Measurements from ENCODE around the gene ECHS1. TPM values are rescaled to one million over a fixed set of nuclear protein-coding genes. Genes with fewer than 3 reads are reported as not detected.
A peak's percentile ranks its signal among the peaks of the same experiment; 100 is the strongest.

The ECHS1 gene
- total RNA-seq, 1 experiment from 2014 or later: 58.0 TPM

- H3K27me3 ChIP-seq (ENCODE audit: insufficient read depth, low read length): no peaks in the 10 kb centered on the region
- POLR2A ChIA-PET: interaction anchor here (0.6 kb wide), 1 partner anchor 12 kb away, joined by 3 read pairs; no protein-coding TSS in a partner anchor
- no peaks in the 10 kb centered on the region for H4K20me1 ChIP-seq (ENCODE audit: insufficient read depth)
- CTCF ChIA-PET: interaction anchor here (1.2 kb wide), 1 partner anchor 28 kb away, joined by 3 read pairs; no protein-coding TSS in a partner anchor
- peak within 1 kb of the TSS; percentile 77 for H3K4me2 ChIP-seq (ENCODE audit: low read length)
- TF ChIP-seq EGR1 (IDR thresholded peaks at IDR 0.05; ENCODE audit: low read depth): peak; percentile 78
- TF ChIP-seq ZFX (IDR thresholded peaks at IDR 0.05): peak; percentile 55
- TF ChIP-seq YY1 (IDR thresholded peaks at IDR 0.05; ENCODE audit: extremely low read depth, insufficient replicate concordance, low read depth, low read length): peak; percentile 7
- TF ChIP-seq POLR2AphosphoS5 (IDR thresholded peaks at IDR 0.05; ENCODE audit: low read depth, low read length): peak; percentile 68; the same call in 1 of the 2 replicates
- no peak for TF ChIP-seq SRF (IDR thresholded peaks at IDR 0.05; ENCODE audit: low read depth)
- H2AFZ ChIP-seq (ENCODE audit: low read depth, low read length, poor library complexity, severe bottlenecking): no peak within 1 kb of the TSS
- H3K9ac ChIP-seq (ENCODE audit: low read length): peak within 1 kb of the TSS; percentile 68
- peak within 1 kb of the TSS; percentile 71 for H3K27ac ChIP-seq (ENCODE audit: low read depth, low read length)
- peak; percentile 7 for DNase-seq (ENCODE audit: low read depth, low spot score)
- H3K79me2 ChIP-seq (ENCODE audit: insufficient read depth, low read length): peaks cover 6% of the 10 kb centered on the region; the same call in 1 of the 2 replicates
- H3K9me2 ChIP-seq (ENCODE audit: insufficient read depth): no peaks in the 10 kb centered on the region
- intact Hi-C loops (cut with micrococcal nuclease): no loop called here
- RAD21 ChIA-PET (ENCODE audit: low non-redundant PET in 1 of 2, low total read pairs in 2 of 2, uncharacterized antibody in 2 of 2, unreplicated experiment in 2 of 2): no interaction called here
- peak; percentile 81 for ATAC-seq
- no peaks in the 10 kb centered on the region for H3K36me3 ChIP-seq (ENCODE audit: control insufficient read depth in 1 of 2, insufficient read depth in 2 of 2, low read length in 2 of 2)
- peaks cover 3 to 5% of the 10 kb centered on the region in 2 experiments; a peak in 2 of 4 replicates for H3K4me1 ChIP-seq (ENCODE audit: control insufficient read depth in 1 of 2, insufficient read depth in 2 of 2, low read length in 2 of 2)
- peak within 1 kb of the TSS; percentile 57 to 66 for H3K4me3 ChIP-seq (replicated peaks in 1 of 2; ENCODE audit: low read depth in 1 of 2, low read length in 2 of 2)
- no peaks in the 10 kb centered on the region for H3K9me3 ChIP-seq (ENCODE audit: control insufficient read depth in 1 of 2, insufficient read depth in 1 of 2, low read depth in 1 of 2, low read length in 2 of 2)
- no TSS peak for BruUV-seq (replicated peaks)
These were observed 15.6 kb downstream of the ECHS1 start, which contains the start of gene FUOM for GRCh38 chr10:133357285-133358161. FUOM (minus strand) TSS chr10:133358019; CDS start chr10:133358007, 12 bp downstream.

- no peaks in the 10 kb centered on the region for H3K9me3 ChIP-seq (ENCODE audit: control insufficient read depth in 1 of 2, insufficient read depth in 1 of 2, low read depth in 1 of 2, low read length in 2 of 2)
- H3K79me2 ChIP-seq (ENCODE audit: insufficient read depth, low read length): peaks cover 6% of the 10 kb centered on the region; the same call in 1 of the 2 replicates
- RAD21 ChIA-PET (ENCODE audit: low non-redundant PET in 1 of 2, low total read pairs in 2 of 2, uncharacterized antibody in 2 of 2, unreplicated experiment in 2 of 2): no interaction called here
- ATAC-seq: peak; percentile 3; the same call in 1 of the 2 replicates
- H2AFZ ChIP-seq (ENCODE audit: low read depth, low read length, poor library complexity, severe bottlenecking): no peak overlapping the region
- peak overlapping the region; percentile 68 for H3K9ac ChIP-seq (ENCODE audit: low read length)
- POLR2A ChIA-PET: no interaction called here
- TSS peak; percentile 28 for BruUV-seq (replicated peaks)
- CTCF ChIA-PET: interaction anchor here (1.2 kb wide), 1 partner anchor 27 kb away, joined by 3 read pairs; no protein-coding TSS in a partner anchor
- no peaks in the 10 kb centered on the region for H3K36me3 ChIP-seq (ENCODE audit: control insufficient read depth in 1 of 2, insufficient read depth in 2 of 2, low read length in 2 of 2)
- peaks cover 3 to 5% of the 10 kb centered on the region in 2 experiments; a peak in 2 of 4 replicates for H3K4me1 ChIP-seq (ENCODE audit: control insufficient read depth in 1 of 2, insufficient read depth in 2 of 2, low read length in 2 of 2)
- H3K27me3 ChIP-seq (ENCODE audit: insufficient read depth, low read length): no peaks in the 10 kb centered on the region
- DNase-seq (ENCODE audit: low read depth, low spot score): no peak
- H3K4me2 ChIP-seq (ENCODE audit: low read length): peak overlapping the region; percentile 77
- intact Hi-C loops (cut with micrococcal nuclease): no loop called here
- no peaks in the 10 kb centered on the region for H4K20me1 ChIP-seq (ENCODE audit: insufficient read depth)
- H3K4me3 ChIP-seq (replicated peaks in 1 of 2; ENCODE audit: low read depth in 1 of 2, low read length in 2 of 2): peak overlapping the region; percentile 57 to 66
- H3K27ac ChIP-seq (ENCODE audit: low read depth, low read length): peak overlapping the region; percentile 71
- no peaks in the 10 kb centered on the region for H3K9me2 ChIP-seq (ENCODE audit: insufficient read depth)
- TF ChIP-seq TCF7L2 (IDR thresholded peaks at IDR 0.05; ENCODE audit: borderline replicate concordance, extremely low read depth, insufficient read depth, insufficient read length) (no peak), MAX (IDR thresholded peaks at IDR 0.05) (no peak), CTCF (IDR thresholded peaks at IDR 0.05 in 2 of 3, conservative IDR thresholded peaks at IDR 0.05 in 1 of 3; ENCODE audit: borderline replicate concordance in 1 of 3, insufficient read depth in 1 of 3, low read depth in 2 of 3, low read length in 2 of 3) (no peak), ELF1 (IDR thresholded peaks at IDR 0.05; ENCODE audit: borderline replicate concordance, low read depth) (no peak), ZFX (IDR thresholded peaks at IDR 0.05) (no peak), CEBPB (IDR thresholded peaks at IDR 0.05; ENCODE audit: low read depth) (no peak), SIN3A (IDR thresholded peaks at IDR 0.05; ENCODE audit: low read depth) (no peak), EZH2 (IDR thresholded peaks at IDR 0.05) (no peak), EGR1 (IDR thresholded peaks at IDR 0.05; ENCODE audit: low read depth) (no peak), YY1 (IDR thresholded peaks at IDR 0.05; ENCODE audit: extremely low read depth, insufficient replicate concordance, low read depth, low read length) (no peak), ATF3 (IDR thresholded peaks at IDR 0.05) (no peak), FOSL1 (IDR thresholded peaks at IDR 0.05; ENCODE audit: low read depth) (no peak), EZH2phosphoT487 (IDR thresholded peaks at IDR 0.05; ENCODE audit: borderline replicate concordance) (no peak)
These were observed 16.4 kb downstream of the ECHS1 start for GRCh38 chr10:133356549-133357284.
